ENCODE data around the gene UGT8. TPM values are rescaled to one million over a fixed set of nuclear protein-coding genes. Genes with fewer than 3 reads are reported as not detected.

UGT8 gene
- polyA plus RNA-seq, 1 of the 3 experiments (the other 2 are of a cell fraction): not detected

GRCh38 chr4:114690571-114690970 lies 92.0 kb downstream of the UGT8 start:
- H3K9me2 ChIP-seq: no peaks in the 10 kb centered on the region
- H3K4me1 ChIP-seq (ENCODE audit: control insufficient read depth in 1 of 2, insufficient read depth in 2 of 2, low read depth in 1 of 2, low read length in 1 of 2): no peaks in the 10 kb centered on the region
- H3K79me2 ChIP-seq (ENCODE audit: insufficient read depth): no peaks in the 10 kb centered on the region
- H3K27ac ChIP-seq (ENCODE audit: low read depth in 2 of 2, low read length in 1 of 2): no peak overlapping the region
- H2AFZ ChIP-seq (ENCODE audit: low read depth): no peak overlapping the region
- H3K4me3 ChIP-seq (ENCODE audit: low read depth in 2 of 2, low read length in 1 of 2): no peak overlapping the region
- ChIA-PET POLR2A (no interaction called here), CTCF (interaction anchor here (0.7 kb wide), 1 partner anchor 122 kb away, joined by 3 read pairs; no protein-coding TSS in a partner anchor)
- no peaks in the 10 kb centered on the region for H3K9me3 ChIP-seq
- no peak overlapping the region for H3K4me2 ChIP-seq
- no peak for DNase-seq
- H3K36me3 ChIP-seq (replicated peaks in 1 of 2; ENCODE audit: control insufficient read depth in 1 of 2, insufficient read depth in 2 of 2, low read length in 1 of 2): no peaks in the 10 kb centered on the region
- H3K9ac ChIP-seq: no peak overlapping the region
- H4K20me1 ChIP-seq (ENCODE audit: insufficient read depth): no peaks in the 10 kb centered on the region
- no peaks in the 10 kb centered on the region for H3F3A ChIP-seq (replicated peaks; ENCODE audit: insufficient read depth)
- H3K27me3 ChIP-seq (ENCODE audit: insufficient read depth): no peaks in the 10 kb centered on the region
- TF ChIP-seq REST (IDR thresholded peaks at IDR 0.05; ENCODE audit: low read depth, low read length): no peak
- TF ChIP-seq RFX5 (IDR thresholded peaks at IDR 0.05; ENCODE audit: low read length): no peak
- TF ChIP-seq SIN3A (IDR thresholded peaks at IDR 0.05; ENCODE audit: borderline replicate concordance, low read depth, low read length): no peak
- TF ChIP-seq NRF1 (IDR thresholded peaks at IDR 0.05; ENCODE audit: low read depth, low read length): no peak
- TF ChIP-seq PBX3 (IDR thresholded peaks at IDR 0.05): no peak
- TF ChIP-seq TCF12 (IDR thresholded peaks at IDR 0.05): no peak
- TF ChIP-seq CTCF (IDR thresholded peaks at IDR 0.05): no peak
- no peak for TF ChIP-seq ELF1 (IDR thresholded peaks at IDR 0.05)
- no peak for TF ChIP-seq RXRA (IDR thresholded peaks at IDR 0.05; ENCODE audit: borderline replicate concordance, low read depth)

- no peaks in the 10 kb centered on the region for H3F3A ChIP-seq (replicated peaks; ENCODE audit: insufficient read depth)
- H3K9me2 ChIP-seq: no peaks in the 10 kb centered on the region
- no peak for DNase-seq
- no peaks in the 10 kb centered on the region for H3K79me2 ChIP-seq (ENCODE audit: insufficient read depth)
- CTCF ChIA-PET: interaction anchor here (1.2 kb wide), 1 partner anchor 11 kb away, joined by 3 read pairs; no protein-coding TSS in a partner anchor
- no peaks in the 10 kb centered on the region for H4K20me1 ChIP-seq (ENCODE audit: insufficient read depth)
- no peaks in the 10 kb centered on the region for H3K4me1 ChIP-seq (ENCODE audit: control insufficient read depth in 1 of 2, insufficient read depth in 2 of 2, low read depth in 1 of 2, low read length in 1 of 2)
- WGBS (ENCODE audit: low lambda C conversion rate): 0% methylated on average over 1 of the region's 1 CpG
- no peak overlapping the region for H2AFZ ChIP-seq (ENCODE audit: low read depth)
- H3K4me2 ChIP-seq: no peak overlapping the region
- no peaks in the 10 kb centered on the region for H3K36me3 ChIP-seq (replicated peaks in 1 of 2; ENCODE audit: control insufficient read depth in 1 of 2, insufficient read depth in 2 of 2, low read length in 1 of 2)
- no peaks in the 10 kb centered on the region for H3K27me3 ChIP-seq (ENCODE audit: insufficient read depth)
- H3K4me3 ChIP-seq (ENCODE audit: low read depth in 2 of 2, low read length in 1 of 2): no peak overlapping the region
- H3K9ac ChIP-seq: no peak overlapping the region
- H3K9me3 ChIP-seq: no peaks in the 10 kb centered on the region
- no peak overlapping the region for H3K27ac ChIP-seq (ENCODE audit: low read depth in 2 of 2, low read length in 1 of 2)
- POLR2A ChIA-PET: no interaction called here
- no peak for TF ChIP-seq JUND (IDR thresholded peaks at IDR 0.05)
- TF ChIP-seq MEF2A (IDR thresholded peaks at IDR 0.05; ENCODE audit: borderline replicate concordance, low read depth): no peak
- TF ChIP-seq TCF12 (IDR thresholded peaks at IDR 0.05): no peak
- TF ChIP-seq USF2 (IDR thresholded peaks at IDR 0.05; ENCODE audit: borderline replicate concordance, low read depth, low read length): no peak
- TF ChIP-seq FOSL2 (IDR thresholded peaks at IDR 0.05; ENCODE audit: borderline replicate concordance, low read depth): no peak
- no peak for TF ChIP-seq ZBTB33 (IDR thresholded peaks at IDR 0.05; ENCODE audit: borderline replicate concordance, low read depth)
- TF ChIP-seq RFX5 (IDR thresholded peaks at IDR 0.05; ENCODE audit: low read length): no peak
- no peak for TF ChIP-seq FOXJ3 (CRISPR knock-in tag; IDR thresholded peaks at IDR 0.05)
- no peak for TF ChIP-seq TEAD4 (IDR thresholded peaks at IDR 0.05; ENCODE audit: borderline replicate concordance, insufficient read depth)
- no peak for TF ChIP-seq CHD2 (IDR thresholded peaks at IDR 0.05; ENCODE audit: low read length, partially characterized antibody)
Observed at GRCh38 chr4:114691865-114692264, 93.3 kb downstream of the UGT8 start.

Measured in SK-N-SH (cell line).